HepG2 (cell line): Measurements from ENCODE around the gene HPCAL1.

ENCODE experiments used
- CTCF ChIP-seq: sonication (generic); formaldehyde crosslinking; IDR thresholded peaks from 2 replicates; pipeline ENCODE4 v1.5.0; 2020; ENCODE audit warnings: mild to moderate bottlenecking, missing genetic modification reagents, moderate library complexity
- EZH2 ChIP-seq: conservative IDR thresholded peaks from 2 replicates; pipeline ENCODE4 v1.6.1; 2012; ENCODE audit warnings: mild to moderate bottlenecking, low read depth, low read length, moderate library complexity
- HMG20B ChIP-seq: conservative IDR thresholded peaks from 2 replicates; pipeline ENCODE4 v1.6.1; 2016; ENCODE audit warnings: missing genetic modification reagents, missing compliant biosample characterization
- POLR2A ChIP-seq, 2 experiments: IDR thresholded peaks; 2 replicates each; pipeline ENCODE4 v1.6.1; 2011; ENCODE audit warnings: low read depth in 2 of 2, low read length in 2 of 2, mild to moderate bottlenecking in 1 of 2, moderate library complexity in 1 of 2; ENCODE audit not compliant: insufficient read depth in 1 of 2
- POLR2AphosphoS2 ChIP-seq: IDR thresholded peaks from 2 replicates; pipeline ENCODE4 v1.6.1; 2011; ENCODE audit warnings: low read depth, low read length, improper control_type of control experiment
- POLR2AphosphoS5 ChIP-seq: IDR thresholded peaks from 2 replicates; pipeline ENCODE4 v1.6.1; 2012; ENCODE audit warnings: low read depth, low read length
- RNF2 ChIP-seq: fragments of 450-650 bp; conservative IDR thresholded peaks from 2 replicates; pipeline ENCODE4 v1.6.1; 2016; ENCODE audit warnings: low read depth
- SMAD3 ChIP-seq: sonication (generic); formaldehyde crosslinking; IDR thresholded peaks from 2 replicates; pipeline ENCODE4 v1.4.0; 2020; ENCODE audit warnings: missing genetic modification reagents
- ZBTB21 ChIP-seq: sonication (generic); formaldehyde crosslinking; IDR thresholded peaks from 2 replicates; pipeline ENCODE4 v1.4.0; 2020; ENCODE audit warnings: missing genetic modification reagents
- ZBTB7B ChIP-seq: sonication (generic); formaldehyde crosslinking; IDR thresholded peaks from 2 replicates; pipeline ENCODE4 v1.4.0; 2020; ENCODE audit warnings: missing genetic modification reagents
- ZNF547 ChIP-seq: sonication (generic); formaldehyde crosslinking; IDR thresholded peaks from 2 replicates; pipeline ENCODE4 v1.5.1; 2020; ENCODE audit warnings: mild to moderate bottlenecking, missing genetic modification reagents
- ZNF720 ChIP-seq: sonication (generic); formaldehyde crosslinking; IDR thresholded peaks from 2 replicates; pipeline ENCODE4 v1.4.0; 2020; ENCODE audit warnings: missing genetic modification reagents

- TF ChIP-seq POLR2AphosphoS2: no peak
- TF ChIP-seq ZNF547 (CRISPR knock-in tag): no peak
- no peak for TF ChIP-seq EZH2
- TF ChIP-seq ZNF720 (CRISPR knock-in tag): no peak
- TF ChIP-seq POLR2AphosphoS5: no peak
- TF ChIP-seq ZBTB7B (CRISPR knock-in tag): no peak
- TF ChIP-seq RNF2: no peak
- TF ChIP-seq CTCF: no peak
- no peak for TF ChIP-seq ZBTB21 (CRISPR knock-in tag)
- TF ChIP-seq HMG20B (CRISPR knock-in tag): no peak
- no peak for TF ChIP-seq POLR2A (IDR thresholded peaks at IDR 0.05; ENCODE audit: insufficient read depth in 1 of 2, low read depth in 2 of 2, low read length in 2 of 2)
- TF ChIP-seq SMAD3 (CRISPR knock-in tag): no peak
These were observed 70.1 kb downstream of the HPCAL1 start for GRCh38 chr2:10372862-10373240.
